ENCODE data around the gene ALDH3A2.
"Not testable (repeated sequence)": the region's sequence is repeated elsewhere in the genome, so short reads cannot be mapped to it uniquely, and the experiment has no call there.

ALDH3A2 gene

DNA sequence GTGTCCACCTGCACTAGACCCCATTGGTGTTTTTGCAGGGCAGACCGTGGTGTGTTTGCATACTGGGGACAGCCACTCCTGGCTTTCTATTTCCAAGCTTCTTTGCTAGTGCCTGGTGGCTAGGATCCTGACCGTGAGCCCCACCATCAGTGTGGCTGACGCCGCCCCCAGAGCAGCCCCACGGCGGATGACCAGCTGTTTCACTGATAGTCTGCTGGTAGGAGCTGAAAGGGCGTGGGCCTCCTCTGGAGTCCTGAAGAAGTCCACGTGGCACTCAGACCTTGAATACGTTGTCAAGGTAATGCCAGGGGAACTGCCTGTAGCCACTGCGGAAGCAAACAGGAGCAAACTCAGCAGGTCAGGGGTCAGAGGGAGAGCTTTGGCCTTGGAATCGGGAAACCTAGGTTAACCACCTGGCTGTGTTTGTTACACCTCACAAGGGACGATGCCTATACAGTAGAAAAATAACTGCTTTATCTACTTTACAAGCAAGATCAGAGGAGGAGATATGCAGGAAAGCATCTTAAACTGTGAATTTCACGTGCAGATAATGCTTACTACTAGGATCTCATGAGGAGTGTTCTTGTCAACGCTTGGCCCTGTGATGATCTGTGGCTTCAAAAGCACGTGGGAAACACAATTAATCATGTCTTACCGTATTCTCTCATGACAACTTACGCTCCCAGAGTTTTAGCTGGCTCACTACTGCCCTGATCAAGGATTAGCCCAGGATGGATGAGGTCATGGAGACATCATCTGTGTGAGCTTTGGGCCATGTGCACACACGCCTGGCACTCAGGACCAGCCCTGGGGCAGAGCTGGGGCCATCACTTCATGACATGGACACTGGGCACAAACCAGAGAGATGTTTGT, 30.3 kb downstream of the ALDH3A2 start:
- H3K4me3 ChIP-seq (ENCODE audit: low read depth, low read length) = no peak overlapping the region
- TF ChIP-seq, protein P1, sequence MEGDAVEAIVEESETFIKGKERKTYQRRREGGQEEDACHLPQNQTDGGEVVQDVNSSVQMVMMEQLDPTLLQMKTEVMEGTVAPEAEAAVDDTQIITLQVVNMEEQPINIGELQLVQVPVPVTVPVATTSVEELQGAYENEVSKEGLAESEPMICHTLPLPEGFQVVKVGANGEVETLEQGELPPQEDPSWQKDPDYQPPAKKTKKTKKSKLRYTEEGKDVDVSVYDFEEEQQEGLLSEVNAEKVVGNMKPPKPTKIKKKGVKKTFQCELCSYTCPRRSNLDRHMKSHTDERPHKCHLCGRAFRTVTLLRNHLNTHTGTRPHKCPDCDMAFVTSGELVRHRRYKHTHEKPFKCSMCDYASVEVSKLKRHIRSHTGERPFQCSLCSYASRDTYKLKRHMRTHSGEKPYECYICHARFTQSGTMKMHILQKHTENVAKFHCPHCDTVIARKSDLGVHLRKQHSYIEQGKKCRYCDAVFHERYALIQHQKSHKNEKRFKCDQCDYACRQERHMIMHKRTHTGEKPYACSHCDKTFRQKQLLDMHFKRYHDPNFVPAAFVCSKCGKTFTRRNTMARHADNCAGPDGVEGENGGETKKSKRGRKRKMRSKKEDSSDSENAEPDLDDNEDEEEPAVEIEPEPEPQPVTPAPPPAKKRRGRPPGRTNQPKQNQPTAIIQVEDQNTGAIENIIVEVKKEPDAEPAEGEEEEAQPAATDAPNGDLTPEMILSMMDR (IDR thresholded peaks at IDR 0.05; ENCODE audit: low read depth, low read length) = no peak

DNA sequence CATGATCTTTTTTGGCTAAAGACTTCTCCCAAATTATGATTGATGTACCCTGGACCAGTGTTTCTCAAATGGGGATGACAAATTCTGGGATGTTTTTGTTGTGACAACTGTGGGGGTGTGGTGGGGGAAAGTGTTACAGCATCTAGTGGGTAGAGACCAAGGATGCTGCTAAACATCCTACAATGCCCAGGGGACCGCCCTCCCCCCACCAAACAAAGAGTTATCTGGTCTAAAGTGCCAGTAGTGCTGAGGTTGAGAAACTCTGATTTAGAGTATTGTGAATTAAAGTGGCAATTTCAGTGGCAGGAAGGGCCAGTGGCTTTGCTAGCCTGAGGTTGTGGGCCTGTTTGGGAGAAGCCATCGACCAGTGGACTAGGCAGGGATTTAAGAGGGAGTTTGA, 34.6 kb downstream of the ALDH3A2 start:
- TF ChIP-seq, protein P1 (IDR thresholded peaks at IDR 0.05; ENCODE audit: low read depth, low read length) = no peak
- H3K4me3 ChIP-seq (ENCODE audit: low read depth, low read length) = no peak overlapping the region

DNA sequence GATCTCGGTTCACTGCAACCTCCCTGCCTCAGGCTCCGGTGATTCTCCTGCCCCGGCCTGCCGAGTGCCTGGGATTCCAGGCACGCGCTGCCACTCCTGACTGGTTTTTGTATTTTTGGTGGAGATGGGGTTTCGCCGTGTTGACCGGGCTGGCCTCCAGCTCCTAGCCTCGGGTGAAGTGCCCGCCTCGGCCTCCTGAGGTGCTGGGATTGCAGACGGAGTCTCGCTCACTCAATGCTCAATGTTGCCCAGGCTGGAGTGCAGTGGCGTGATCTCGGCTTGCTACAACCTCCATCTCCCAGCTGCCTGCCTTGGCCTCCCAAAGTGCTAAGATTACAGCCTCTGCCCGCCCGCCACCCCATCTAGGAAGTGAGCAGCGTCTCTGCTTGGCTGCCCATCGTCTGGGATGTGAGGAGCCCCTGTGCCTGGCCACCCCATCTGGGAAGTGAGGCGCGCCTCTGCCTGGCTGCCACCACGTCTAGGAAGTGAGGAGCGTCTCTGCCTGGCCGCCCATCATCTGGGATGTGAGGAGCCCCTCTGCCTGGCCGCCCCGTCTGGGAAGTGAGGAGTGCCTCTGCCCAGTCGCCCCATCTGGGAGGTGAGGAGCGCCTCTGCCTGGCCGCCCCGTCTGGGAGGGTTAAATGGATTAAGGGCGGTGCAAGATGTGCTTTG, 36.5 kb downstream of the ALDH3A2 start:
- not testable (repeated sequence) for H3K4me3 ChIP-seq (ENCODE audit: low read depth, low read length)

DNA sequence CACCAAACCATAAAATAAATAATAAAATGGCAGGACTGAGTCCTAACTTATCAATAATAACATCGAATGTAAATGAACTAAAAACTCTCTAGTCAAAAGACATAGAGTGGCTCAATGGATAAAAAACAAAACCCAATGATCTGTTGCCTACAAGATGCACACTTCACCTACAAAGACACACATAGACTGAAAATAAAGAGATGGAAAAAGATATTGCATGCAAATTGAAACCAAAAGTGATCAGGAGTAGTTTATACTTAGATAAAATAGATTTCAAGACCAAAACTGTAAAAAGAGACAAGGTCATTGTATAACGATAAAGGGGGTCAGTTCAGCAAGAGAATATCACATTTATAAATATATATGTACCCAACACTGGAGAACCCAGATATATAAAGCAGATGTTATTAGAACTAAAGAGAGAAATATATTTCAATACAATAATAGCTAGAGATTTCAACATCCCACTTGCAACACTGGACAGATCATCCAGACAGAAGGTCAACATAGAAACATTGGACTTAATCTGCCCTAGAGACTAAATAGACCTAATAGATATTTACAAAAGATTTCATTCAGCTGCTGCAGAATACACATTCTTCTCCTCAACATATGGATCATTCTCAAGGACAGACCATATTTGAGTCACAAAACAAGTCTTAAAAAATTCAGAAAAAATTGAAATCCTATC, 38.0 kb downstream of the ALDH3A2 start:
- H3K4me3 ChIP-seq (ENCODE audit: low read depth, low read length) = no peak overlapping the region
- TF ChIP-seq, protein P1 (IDR thresholded peaks at IDR 0.05; ENCODE audit: low read depth, low read length) = no peak

DNA sequence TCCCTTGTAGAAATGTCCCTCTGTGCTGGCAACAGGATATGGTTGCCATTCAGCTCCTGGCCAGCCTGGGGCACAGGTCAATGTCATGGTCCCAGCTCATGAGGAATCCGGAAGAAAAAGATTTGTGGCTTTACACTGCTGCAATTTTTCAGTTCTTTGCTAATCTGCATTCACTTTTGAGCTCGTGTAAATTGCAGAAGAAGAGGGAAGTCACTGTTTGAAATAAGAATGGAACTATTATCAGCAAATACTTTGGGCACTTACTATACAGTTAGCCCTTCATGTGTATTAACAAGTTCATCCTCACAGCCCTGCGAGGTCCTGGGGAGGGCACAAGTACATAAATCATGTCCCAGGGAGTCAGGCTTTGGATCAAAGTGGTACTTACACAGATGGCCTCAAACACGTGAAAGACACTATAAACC, 53.7 kb downstream of the ALDH3A2 start:
- TF ChIP-seq, protein P1 (IDR thresholded peaks at IDR 0.05; ENCODE audit: low read depth, low read length) = no peak
- no peak overlapping the region for H3K4me3 ChIP-seq (ENCODE audit: low read depth, low read length)

DNA sequence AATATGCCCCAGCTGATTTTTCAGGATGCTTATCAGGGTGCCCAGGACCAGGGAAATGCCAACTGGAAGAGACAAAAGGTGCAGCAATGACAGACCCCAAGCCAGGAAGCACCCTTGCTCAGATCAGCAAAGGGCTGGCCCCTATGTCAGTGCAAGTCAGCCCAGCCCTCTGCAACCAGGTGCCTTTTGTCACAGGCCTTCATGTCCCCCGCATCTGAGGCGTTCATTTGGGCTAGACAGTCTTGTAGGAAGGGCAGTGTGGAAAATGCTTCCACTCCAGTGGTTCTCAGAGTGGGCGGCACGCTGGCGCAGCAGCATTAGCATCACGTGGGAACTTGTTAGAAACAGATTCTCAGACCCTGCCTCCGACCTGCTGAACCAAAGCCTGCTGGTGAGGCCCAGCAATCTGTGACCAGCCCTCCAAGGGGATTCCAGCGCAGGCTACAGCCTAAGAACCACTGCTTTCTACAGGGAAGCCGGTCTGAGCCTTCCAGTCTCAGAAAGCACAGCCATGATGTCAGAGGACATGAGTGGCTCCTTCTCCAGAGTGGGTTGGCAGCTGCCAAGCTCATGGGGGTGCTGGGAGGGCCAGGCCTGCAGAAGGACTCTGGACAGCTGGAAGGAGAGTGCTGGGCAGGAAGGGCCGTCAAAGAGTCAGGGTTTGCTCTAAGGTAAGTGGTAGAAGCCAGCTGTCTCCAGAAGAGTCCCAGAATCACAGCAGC, 54.7 kb downstream of the ALDH3A2 start:
- TF ChIP-seq, protein P1 (IDR thresholded peaks at IDR 0.05; ENCODE audit: low read depth, low read length) = no peak
- H3K4me3 ChIP-seq (ENCODE audit: low read depth, low read length) = no peak overlapping the region
